Stimulated activated naive CD4-positive, alpha-beta T cell treated with Interleukin-2 at 50 U/mL for 16 hours (primary cell): ENCODE results near the gene CLTCL1.
"Not testable (repeated sequence)": the region's sequence is repeated elsewhere in the genome, so short reads cannot be mapped to it uniquely, and the experiment has no call there.

Experiments
- DNase-seq: peaks from one replicate; lab custom pipeline; 2025; lab: John Stamatoyannopoulos, UW

The CLTCL1 gene

GRCh38 chr22:19216579-19216978 is 74.9 kb downstream of the CLTCL1 start:
- no peak for DNase-seq

GRCh38 chr22:19215360-19215759 is 76.2 kb downstream of the CLTCL1 start:
- no peak for DNase-seq

DNA sequence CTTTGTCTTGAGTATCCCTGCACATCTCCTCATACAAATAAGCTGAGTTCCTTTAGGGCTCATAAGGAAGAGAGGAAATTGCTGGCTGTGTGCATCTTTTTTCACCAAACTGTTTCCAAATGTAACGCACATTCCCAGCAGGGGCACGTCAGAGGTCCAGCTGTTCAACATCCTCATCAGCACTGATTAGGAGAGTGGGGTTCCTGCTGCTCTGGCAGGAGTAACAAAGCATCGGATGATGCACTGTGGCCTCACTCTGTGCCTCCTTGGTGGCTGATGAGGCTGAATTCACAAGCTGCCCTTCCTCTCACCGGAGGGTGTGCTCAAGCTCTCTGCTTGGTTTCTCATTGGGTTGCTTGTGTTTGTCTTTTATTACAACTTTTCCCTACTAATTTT is 77.4 kb downstream of the CLTCL1 start:
- no peak for DNase-seq

GRCh38 chr22:19213442-19214077 is 78.0 kb downstream of the CLTCL1 start:
- DNase-seq = no peak

DNA sequence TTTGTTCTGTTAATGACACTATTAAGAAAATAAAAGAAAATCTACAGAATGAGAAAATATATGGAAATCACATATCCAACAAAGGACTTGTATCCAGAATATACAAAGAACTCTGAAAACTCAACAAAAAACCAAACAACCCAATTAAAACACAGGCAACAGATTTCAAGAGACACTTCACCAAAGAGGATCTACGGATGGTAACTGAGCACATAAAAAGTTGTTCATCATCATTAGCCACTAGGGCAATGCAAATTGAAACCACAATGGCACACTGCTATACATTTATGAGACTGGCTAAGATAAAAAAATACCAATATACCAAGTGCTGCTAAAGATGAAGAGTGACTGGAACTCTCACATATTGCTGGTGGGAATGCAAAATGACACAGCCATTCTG is 78.5 kb downstream of the CLTCL1 start:
- no peak for DNase-seq

DNA sequence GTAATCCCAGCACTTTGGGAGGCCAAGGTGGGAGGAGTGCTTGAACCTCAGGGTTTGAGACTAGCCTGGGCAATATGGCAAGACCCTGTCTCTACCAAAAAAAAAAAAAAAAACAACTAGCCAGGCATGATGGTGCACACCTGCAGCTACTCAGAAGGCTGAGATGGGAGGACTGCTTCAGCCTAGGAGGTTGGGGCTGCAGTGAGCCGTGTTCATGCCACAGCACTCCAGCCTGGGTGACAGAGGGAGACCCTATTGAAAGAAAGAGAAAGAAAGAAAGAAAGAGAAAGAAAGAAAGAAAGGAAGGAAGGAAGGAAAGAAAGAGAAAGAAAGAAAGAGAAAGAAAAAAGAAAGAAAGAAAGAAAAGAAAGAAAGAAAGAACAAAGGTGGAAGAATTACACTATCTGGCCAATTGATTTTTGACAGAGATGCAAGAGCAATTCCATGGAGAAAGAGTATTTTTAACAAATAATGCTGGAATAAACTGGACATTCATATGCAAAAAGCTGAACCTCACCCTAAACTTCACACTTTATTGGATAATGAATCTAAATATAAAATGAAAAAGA is 79.1 kb downstream of the CLTCL1 start:
- no peak for DNase-seq

GRCh38 chr22:19210188-19210587 is 81.3 kb downstream of the CLTCL1 start:
- no peak for DNase-seq

DNA sequence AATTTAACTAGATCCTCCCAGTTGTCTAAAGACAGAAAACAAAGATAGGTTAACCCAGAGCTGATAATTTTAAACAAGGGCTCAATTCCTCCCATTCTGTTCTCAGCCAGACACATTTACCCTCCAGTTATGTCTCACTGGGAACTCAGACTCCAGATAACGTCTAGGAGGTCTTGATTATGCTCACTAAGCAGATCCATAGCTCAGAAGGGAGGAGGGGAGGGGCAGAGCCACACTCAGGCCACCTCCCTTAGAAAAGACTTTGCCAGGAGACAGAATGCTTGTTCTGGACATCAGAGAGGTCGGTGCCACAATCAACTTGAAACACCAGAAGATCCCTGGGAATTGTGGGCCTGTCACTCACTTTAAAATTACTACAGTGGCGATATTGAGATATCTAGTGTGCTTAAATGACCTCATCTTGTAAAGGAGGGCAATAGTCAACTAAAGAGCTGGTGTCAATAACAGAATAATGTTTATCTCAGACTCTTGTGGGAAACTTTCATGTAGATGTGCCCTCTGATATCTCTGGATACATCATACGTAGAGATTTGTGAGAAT is 83.2 kb downstream of the CLTCL1 start:
- no peak for DNase-seq

DNA sequence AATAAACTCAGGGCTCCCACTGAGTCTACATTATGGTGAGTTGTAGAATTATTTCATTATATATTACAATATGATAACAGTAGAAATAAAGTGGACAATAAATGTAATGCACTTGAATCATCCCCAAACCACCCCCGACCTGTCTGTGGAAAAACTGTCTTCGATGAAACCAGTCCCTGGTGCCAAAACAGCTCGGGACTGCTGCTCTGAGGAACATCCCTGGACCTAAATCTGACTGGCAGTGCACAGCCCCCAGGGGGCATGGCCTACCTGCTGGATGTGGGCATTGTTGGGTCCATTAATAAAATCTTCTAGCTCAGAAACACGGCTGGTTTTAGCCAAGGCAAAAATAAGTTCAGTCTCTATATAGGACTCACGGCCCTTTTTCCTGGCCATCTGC is 83.6 kb downstream of the CLTCL1 start:
- no peak for DNase-seq

DNA sequence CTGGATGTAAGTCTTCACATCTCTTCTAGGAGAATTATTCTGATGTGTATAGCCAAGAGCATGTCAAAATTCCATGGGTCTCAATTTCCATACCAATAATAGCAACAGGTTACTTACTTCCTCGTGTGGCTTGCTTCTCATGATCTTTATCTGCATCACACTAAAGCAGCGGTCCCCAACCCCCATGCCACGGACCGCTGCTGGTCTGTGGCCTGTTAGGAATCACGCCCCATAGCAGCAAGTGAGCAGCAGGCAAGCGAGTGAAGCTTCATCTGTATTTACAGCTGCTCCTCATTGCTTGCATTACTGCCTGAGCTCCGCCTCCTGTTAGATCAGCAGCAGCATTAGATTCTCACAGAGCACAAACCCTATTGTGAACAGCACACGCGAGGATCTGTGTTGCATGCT is 84.1 kb downstream of the CLTCL1 start:
- DNase-seq = no peak

DNA sequence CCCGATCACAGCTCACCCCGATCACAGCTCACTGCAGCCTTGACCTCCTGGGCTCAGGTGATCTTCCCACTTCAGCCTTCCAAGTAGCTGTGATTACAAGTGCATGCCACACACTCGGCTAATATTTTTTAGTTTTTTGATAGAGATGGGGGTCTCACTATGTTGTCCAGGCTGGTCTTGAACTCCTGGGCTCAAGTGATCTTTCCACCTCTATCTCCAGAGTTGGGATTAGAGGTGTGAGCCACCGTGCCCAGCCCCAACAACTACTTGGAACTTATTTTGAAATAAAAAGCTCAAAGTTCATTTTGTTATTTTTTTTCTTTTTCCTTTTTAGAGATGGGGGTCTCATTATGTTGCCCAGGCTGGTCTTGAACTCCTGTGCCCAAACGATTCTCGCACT is 85.2 kb downstream of the CLTCL1 start:
- no peak for DNase-seq

GRCh38 chr22:19204640-19205039 is 86.9 kb downstream of the CLTCL1 start:
- DNase-seq = no peak

DNA sequence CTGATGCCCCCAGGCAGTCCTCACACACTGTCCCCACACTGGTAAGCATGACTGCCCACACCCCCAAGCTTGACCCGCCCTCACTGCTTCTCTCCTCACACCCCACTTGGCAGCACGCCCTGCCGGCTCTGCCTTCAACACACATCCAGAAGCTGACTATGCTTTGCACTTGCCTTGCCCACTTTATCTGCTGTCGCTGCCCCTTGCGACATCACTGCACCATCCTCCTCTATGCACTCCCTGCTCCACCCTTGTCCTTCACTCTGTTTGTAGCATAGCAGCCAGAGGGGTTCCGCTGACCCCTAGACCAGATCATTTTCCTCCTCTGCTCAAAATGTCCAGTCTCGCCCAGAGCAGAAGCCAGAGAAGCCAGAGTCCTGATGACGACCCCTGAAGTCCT is 87.7 kb downstream of the CLTCL1 start:
- DNase-seq = no peak

- DNase-seq = not testable (repeated sequence)
Measured at GRCh38 chr22:19202799-19203186, 88.7 kb downstream of the CLTCL1 start.

DNA sequence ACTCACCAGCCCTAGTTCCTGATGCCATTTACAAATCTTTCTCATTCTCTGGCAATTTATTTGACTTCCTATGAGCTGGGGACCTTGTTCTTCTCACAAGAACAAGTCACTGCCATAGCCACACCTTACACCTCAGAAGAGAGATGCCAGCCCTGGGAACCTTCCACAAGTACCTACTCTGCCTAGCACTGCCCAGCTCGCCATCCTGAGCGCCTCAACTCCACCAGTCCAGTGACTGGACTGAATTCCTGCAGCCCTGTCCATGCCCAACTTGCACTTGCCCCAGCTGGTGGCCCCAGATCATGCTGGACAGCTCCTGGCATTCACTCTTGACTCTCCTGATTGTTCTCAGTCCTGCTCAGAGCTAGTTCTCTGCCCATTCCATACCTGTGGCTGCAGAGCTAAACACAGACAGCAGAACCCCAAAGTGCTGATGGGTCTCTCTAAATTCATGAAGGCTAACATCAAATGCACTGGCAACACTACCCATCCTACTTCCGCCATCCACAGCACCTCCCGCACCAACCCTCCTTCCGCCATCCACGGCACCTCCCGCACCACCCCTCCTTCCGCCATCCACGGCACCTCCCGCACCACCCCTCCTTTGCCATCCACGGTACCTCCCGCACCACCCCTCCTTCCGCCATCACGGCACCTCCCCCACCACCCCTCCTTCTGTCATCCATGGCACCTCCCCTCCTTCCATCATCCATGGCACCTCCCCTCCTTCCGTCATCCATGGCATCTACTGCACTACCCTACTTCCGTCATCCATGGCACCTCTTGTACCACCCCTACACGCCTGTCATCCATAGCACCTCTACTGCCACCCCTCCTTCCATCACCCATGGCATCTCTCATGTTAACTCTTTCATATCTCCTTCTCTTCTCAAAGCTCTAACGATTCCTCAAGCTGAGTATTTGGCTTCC is 89.4 kb downstream of the CLTCL1 start:
- DNase-seq = no peak

- no peak for DNase-seq
Measured at GRCh38 chr22:19201130-19201868, 90.2 kb downstream of the CLTCL1 start.

DNA sequence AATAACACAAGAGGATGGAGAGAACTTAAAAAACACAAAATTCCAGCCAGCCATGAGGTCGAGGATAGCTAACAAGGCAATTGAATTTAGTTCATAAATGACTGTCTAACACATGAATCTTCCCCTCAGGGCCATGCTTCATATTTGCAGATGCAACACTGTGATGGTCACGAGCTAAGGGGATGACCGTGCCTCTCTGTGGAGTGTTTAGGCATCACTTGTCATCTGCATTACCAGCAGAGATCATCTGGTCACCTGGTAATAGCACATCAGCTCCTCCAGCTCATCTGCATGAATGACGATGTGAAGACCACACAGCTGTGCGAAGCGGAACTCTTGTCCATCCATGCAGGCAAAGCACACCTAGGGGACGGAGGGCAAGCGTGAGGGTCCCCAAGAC is 92.0 kb downstream of the CLTCL1 start:
- no peak for DNase-seq

GRCh38 chr22:19197997-19198865 is 93.3 kb downstream of the CLTCL1 start:
- DNase-seq = no peak

- DNase-seq = no peak
Measured at GRCh38 chr22:19196841-19197612, 94.5 kb downstream of the CLTCL1 start.
